HG02943 (cell line): Measurements from ENCODE around the gene ZNF736.
"Not testable (repeated sequence)": the region's sequence is repeated elsewhere in the genome, so short reads cannot be mapped to it uniquely, and the experiment has no call there.

Experiments
- ATAC-seq: cut with Tn5 transposase; IDR thresholded peaks from one replicate; pipeline ENCODE4 v1.9.1; 2021; ENCODE audit warnings: mild to moderate bottlenecking, low read depth, moderate library complexity; ENCODE audit not compliant: unreplicated experiment

The ZNF736 gene

DNA sequence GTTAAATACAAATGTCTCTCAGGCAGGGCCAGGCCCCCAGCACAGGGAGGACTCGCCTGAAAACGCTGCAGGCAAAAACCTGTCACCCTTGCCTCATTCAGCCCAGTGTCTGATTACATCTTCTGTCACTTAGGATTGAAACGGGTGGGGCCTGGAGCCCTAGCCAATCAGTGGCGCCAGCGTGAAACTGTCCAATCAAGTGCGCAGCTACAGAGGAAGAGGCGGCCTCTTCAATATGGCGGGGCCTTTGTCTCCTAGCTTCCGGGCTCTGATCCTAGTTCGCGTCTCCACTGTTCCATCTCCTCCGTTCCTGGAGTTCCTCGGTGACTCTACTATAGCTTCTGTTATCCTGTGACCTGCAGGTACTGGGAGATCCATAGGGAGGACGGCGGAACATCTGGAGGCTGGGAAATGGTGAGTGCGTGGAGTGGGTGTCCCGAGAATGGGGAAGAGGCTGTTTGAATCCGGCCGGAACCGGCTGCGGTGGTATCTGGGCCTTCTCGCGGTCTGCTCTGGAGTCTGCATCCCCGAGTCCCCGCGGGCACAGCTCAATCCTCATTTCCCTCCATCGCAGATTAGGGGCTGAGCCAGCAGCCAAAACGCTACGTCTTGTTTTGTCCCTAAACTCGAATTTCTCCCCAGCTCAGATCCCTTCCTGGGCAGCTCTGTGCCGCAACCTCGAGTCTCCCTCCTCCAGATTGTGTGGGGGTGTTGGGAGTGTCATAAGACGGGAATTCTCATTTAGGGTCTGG lies at the start of gene ZNF736:
Gene ZNF736 (plus strand): TSS at position 222 of the 752 bp plus-strand sequence. CDS start 190 bp downstream, at position 412.
- peak; percentile 100 for ATAC-seq

DNA sequence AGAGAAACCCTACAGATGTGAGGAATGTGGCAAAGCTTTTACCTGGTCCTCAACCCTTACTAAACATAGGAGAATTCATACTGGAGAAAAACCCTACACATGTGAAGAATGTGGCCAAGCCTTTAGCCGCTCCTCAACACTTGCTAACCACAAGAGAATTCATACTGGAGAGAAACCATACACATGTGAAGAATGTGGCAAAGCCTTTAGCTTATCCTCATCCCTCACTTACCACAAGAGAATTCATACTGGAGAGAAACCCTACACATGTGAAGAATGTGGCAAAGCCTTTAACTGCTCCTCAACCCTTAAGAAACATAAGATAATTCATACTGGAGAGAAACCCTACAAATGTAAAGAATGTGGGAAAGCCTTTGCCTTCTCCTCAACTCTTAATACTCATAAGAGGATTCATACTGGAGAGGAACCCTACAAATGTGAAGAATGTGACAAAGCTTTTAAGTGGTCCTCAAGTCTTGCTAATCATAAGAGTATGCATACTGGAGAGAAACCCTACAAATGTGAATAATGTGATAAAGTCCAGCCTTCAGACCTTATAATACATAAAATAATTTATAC lies 47.3 kb upstream of the ZNF736 start:
- no peak for ATAC-seq

DNA sequence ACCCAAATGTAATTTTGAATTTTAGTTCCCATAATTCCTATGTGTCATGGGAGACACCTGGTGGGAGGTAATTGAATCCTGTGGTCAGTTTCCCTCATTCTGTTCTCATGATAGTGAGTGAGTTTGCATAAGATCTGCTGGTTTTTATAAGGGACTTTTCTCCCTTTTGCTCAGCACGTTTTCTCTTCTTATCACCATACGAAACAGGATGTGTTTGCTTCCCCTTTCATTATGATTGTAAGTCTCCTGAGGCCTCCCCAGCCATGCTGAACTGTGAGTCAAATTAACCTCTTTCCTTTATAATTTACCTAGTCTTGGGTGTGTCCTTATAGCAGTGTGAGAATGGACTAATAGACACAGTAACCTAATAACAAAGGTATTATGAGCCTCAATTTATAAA lies 36.1 kb upstream of the ZNF736 start:
- ATAC-seq, result no peak

DNA sequence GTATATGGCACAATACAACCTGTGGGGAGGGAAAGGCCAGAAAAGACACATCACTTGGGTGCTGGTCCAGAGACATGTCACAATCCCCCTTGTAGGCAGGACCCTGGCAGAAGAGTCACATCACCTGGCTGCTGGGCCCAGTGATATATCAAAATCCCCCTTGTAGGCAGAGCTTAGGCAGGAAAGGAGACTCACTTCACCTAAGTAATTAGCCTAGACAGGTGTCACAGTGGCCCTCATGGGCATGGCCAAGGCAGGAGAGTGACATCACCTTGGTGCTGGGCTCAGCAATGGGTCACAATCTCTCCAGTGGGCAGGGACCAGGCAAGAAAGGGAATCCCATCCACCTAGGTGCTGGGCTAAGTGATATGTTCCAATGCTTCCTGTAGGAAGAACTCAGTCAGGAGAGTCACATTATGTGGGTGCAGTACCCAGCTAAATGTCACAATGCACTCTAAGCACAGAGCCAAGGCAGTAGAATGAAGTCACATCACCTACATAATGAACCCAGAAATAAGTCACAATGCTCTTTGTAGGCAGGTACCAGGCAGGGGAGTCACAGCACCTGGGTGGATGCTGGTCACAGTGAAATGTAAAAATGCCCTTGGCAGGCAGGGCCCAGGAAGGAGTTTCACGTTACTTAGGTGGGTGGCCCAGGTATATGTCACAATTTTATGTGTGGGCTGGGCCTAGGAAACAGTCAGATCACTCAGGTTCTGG lies 18.9 kb upstream of the ZNF736 start:
- no peak for ATAC-seq

DNA sequence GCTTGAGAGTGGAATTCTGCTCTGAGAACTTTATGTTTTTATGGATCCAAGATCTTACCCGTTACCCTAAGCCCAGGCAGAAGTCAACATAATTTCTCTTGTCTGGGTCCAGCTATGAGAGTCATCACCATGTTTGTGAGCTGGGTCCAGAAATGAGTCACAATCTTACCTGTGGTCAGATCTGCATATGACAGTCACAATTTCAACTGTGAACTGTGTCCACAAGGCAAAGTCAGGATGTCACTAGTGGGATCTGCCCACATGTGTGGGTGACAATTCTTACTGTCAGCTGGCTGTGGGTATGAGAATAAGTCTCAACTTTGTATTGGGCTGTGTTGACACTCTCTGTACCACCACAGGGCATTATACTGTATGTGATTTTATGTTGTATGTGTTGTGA lies 16.3 kb upstream of the ZNF736 start:
- ATAC-seq, result not testable (repeated sequence)

DNA sequence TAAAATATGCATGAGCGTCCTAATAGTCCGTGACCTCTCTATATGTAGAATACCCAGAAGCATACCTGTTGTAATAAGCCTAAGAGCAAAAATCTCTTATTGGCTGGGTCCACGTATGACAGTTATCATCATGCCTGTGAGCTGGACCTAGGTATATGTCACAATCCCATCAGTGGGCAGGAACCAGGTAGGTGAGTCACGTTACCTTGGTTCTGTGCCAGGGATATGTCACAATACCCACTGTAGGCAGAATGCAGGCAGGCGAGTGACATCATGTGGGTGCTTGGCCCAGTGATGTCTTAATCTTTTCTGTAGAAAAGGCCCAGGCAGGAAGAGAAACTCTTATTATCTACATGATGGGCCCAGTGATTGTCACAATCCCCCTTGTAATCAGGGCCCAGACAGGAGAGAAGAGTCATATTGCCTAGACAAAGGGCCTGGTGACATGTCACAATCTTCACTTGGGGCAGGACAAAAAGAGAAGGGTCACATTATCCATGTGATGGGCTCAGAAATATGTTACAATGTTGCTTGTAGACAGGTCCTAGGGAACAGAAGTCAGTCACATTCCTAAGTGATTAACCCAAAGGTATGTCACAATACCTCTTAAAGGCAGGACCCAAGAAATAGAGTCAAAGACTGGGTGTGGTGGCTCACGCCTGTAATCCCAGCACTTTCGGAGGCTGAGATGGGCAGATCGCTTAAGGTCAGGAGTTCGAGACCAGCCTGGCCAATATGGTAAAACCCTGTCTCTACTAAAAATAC lies 12.9 kb upstream of the ZNF736 start:
- no peak for ATAC-seq

DNA sequence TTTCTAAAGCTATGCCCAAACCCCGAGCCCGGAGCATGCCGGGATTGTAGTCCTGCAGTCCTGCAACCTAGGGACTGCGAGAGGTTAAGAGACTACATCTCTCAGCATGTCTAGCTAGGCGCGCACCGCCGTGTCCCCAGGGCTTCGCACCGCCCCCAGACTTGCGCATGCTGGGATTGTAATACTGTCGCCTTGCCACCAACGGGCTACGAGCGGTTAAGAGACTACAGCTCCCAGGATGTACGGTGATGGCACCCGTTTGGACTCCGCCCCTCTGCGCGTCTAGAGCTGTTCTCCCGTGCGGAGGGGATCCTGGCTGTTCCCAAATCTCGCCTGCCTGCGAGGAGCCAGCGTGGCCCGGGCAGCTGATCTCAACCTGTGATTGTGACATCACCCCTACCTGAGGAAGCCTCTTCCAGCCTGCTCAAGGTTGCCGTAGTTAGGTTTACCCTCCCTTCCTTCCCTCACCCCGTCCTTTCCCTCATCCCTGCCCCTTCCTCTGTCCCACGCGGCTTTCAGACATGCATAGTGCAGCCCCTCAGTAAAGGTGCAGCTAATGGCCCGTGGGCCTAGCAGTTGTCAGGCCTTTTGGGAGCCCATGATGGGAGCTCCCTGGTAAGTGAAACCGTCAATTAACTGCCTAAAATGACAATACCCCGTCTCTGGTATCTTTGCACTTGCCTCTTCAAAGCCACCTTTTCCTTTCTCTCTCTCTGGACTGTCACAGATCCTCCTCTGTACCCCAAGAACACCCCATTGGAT lies 6.3 kb upstream of the ZNF736 start:
- ATAC-seq, result peak; percentile 99

DNA sequence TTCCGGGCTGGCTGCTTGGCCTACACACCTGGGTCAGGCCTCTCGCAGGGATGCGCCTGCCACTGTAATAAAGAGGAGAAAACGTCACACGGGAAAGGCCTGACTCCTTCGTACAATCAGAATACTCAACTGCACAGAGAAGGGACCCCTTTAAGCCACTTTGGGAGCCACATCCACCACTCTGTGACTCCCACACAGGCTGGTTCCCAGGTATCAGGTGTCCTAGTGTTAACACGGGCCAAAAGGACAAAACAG lies 5.8 kb upstream of the ZNF736 start:
- ATAC-seq, result no peak

DNA sequence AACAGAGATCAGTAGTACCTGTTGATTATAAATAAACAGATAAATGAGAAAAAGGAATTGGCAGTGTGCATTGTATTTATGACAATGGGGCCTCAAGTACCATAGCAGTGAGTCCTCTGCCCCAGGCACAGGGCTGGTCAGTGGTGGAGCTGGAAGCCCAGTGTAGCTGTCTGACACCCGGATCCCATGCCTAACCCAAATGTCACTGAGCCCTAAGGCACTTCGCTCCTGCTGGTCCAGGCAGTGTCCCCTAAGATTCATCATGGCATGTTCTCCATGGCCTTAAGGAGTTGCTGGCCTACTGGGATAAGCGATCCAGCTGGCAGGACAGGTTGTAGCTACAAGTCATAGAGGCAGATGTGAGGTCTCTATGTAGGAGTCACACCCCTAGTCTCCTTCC lies 3.3 kb upstream of the ZNF736 start:
- no peak for ATAC-seq

DNA sequence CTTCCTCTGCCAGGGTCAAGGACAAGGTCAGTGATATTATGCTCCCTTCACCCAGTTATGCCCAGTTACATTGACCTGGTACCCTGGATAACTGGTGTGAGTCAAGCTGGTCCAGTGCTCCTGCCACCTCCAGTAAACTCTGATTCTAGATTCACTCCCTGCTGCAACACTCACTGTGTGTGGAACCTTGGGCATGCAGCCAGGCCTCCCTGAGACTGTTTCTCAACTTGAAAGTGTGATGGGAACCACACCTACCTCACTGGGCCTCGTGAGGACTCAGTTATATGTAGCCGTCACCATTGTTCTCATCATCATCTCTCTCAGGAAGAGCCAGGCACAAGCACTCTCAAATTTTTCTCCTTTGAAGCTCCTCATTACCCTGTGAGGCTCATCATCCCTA lies 935 bp upstream of the ZNF736 start:
- ATAC-seq, result no peak

DNA sequence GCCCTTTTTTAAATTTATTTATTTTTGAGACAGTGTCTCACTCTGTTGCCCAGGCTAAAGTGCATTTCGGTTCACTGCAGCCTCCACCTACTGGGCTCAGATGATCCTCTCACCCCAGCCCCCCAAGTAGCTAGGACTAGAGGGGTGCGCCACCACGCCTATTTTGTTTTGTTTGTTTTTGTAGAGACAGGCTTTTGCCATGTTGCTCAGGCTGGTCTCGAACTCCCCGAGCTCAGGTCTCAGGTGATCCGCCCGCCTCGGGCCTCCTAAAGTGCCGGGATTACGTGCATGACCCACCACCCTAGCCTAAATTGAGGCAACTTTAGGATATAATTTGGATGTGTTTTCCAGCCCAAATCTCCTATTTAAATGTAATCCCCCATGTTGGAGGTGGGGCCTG lies 805 bp downstream of the ZNF736 start:
- ATAC-seq, result no peak

DNA sequence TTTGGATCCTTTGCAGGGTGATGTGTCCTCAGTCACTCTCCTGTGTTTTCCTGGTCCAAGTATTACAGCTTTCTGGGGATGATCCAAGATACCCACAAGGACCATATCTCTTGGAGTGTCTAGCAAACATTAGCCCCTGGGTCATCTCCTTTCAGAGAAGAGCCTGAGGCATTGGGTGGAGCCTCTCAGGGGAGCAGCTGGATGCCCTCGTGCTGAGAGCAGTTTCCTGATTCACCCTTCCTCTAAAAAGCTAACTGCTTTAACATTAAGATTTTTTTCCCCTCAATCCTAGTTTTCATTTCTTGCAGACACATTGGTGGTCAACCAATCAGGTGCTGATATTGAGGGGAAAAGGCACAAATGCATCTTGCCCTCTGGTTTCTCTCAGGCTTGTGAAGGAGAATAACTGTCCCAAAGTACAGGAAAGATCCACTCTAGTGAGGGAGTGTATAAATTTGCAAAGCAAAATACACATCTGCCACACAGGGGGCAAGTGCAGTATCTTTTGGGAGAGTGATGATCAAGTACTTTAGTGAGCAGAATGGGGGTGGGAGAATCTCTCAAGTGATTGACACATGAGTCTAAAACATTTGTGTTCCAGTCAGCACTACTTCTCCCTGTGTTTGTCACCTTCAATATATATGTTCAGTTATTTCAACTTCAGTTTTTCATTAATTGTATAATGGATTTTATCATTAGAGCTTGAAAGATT lies 2.4 kb downstream of the ZNF736 start:
- ATAC-seq, result not testable (repeated sequence)

DNA sequence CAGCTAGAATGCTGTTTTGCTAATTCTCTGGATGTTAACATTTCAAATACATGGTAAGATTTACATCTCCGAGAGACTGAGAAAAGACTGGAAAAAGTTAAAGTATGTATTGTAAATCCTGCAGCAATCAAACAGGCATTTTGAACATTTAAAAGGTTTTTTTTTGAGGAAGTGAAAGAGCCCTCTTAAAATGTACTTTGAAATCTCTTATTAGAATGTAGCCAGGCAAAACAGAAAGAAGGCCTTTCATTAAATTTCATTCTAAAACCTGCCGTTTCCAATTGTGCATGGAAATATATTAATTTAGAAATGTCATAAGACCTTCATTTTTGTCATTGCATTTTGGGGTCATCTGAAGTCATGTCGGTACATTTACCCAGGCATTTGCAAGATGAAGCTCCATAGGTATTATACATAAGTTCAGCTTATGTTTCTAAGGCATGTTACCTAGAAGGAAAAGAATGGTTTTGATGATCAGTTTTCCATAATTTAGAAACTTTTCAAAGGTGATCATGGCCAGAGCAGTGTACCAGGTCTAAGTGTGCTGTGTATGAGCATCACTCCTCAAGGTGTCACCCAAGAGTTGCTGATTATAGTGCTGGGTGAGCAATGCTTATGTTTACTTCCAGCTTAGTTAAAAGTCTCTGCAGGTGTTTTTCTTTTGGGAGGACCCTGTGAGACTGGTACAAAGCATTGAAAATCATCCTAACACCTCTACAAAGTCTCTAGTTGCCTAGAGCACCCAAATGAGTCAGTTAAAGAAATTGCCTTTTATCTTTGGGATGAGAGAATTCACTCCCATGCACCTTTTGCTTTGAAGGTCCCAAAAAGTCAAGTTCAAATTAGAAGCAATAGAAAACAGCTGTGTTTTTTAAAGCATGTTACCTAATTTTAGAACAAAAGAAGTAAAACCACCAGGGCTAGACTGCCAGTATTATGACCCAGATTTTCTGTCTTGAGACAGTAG lies 7.1 kb downstream of the ZNF736 start:
- ATAC-seq, result no peak

DNA sequence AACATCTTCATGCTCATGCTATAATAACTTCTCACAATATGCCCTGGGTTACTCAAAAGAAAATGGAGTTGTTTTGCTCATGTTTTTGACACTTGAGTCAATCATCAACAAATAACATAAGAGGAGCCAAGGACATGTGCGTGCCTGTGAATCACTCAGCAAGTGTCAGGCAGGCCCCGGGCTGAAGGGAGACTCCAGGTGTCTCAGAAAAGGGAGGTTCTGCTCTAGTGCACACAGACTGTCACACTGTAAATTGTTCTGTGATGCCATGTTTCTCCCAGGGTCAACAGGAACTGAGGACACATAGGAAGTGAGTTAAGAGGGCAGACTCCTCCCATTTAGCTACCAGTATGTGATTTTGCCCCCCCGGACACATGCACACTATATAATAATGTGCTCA lies 10.4 kb downstream of the ZNF736 start:
- not testable (repeated sequence) for ATAC-seq

DNA sequence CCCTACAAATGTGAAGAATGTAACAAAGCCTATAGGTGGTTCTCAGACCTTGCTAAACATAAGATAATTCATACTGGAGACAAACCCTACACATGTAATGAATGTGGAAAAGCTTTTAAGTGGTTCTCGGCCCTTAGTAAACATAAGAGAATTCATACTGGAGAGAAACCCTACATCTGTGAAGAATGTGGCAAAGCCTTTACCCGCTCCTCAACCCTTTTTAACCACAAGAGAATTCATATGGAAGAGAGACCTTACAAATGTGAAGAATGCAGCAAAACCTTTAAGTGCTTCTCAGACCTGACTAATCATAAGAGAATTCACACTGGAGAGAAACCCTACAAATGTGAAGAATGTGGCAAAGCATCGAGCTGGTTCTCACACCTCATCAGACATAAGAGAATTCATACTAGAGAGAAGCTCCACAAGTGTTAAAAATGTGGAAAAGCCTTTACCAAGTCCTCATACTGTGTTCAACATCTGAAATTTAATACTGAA lies 35.0 kb downstream of the ZNF736 start:
- not testable (repeated sequence) for ATAC-seq

DNA sequence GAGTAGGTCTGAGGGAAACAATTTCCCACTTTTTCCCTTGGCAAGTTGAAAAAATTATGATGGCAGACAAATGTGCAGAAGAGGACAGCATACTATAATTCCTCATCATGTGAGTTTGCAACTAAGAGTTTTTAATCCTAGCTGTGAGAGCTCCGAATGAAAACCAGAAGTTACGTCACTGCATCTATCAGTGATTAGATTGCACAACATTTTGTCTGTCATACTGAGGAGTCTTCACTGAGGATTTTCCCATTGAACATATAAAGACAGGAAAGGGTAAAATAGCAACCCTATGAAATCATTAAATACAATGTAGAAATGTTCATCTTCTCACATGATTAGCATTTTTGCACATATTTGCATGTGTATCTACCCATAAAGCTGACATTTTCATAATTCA lies 45.8 kb downstream of the ZNF736 start:
- ATAC-seq, result no peak

DNA sequence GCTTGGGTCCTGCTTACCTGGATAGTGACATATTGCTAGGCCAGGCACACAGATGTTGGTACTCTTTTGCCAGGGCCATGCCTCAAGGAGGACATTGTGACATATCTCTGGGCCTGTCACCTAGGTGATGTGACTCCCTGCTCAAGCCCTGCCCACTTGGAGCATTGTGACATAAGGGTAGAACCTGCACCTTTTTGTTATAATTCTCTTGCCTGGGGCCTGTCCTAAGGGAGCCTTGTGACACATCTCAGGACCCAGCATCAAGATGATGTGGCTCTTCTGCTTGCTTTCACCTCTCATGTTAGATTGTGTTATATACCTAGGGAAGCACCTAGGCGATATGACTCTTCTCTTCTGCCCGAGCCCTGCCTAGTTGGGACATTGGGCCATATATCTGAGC lies 57.4 kb downstream of the ZNF736 start:
- no peak for ATAC-seq

DNA sequence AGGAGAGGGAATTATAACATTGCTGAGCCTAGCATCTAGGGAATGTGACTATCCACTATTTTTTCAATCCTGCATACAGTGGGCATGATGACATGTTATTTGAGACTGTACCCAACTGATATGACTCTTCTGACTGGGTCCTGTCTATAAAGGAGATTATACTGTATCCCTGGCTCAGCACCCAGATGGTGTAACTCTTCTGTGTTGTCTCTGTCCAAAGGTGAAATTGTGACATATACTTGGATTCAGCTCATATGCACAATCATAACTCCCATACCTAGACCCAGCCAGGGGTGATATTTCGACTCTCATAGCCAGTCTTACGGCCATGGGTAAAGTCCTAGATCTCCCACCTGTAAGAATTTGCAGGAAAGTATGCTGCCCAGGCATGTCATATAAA lies 59.3 kb downstream of the ZNF736 start:
- ATAC-seq, result no peak

DNA sequence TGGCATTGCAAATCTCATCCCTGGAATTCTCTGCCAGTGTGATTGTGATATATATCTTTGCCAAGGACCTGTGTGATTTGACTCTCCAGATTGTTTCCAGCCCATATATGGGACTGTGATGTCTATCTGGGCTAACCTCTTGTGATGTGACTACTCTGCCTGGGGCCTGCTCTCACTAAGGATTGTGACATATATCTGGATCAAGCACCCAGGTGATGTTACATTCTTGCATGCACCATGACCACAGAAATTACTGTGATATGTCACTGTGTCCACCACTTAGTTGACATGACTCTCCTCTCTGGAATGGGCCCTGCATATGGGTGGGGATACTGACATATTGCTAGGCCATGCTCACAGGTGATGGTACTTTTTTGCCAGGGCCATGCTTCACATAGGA lies 86.6 kb downstream of the ZNF736 start:
- ATAC-seq, result no peak
